GM18498 (cell line): ENCODE data around the gene CORO2B.
"Not testable (repeated sequence)": the region's sequence is repeated elsewhere in the genome, so short reads cannot be mapped to it uniquely, and the experiment has no call there.

ENCODE experiments used
- ATAC-seq: cut with Tn5 transposase; IDR thresholded peaks from one replicate; pipeline ENCODE4 v1.9.1; 2021; ENCODE audit warnings: mild to moderate bottlenecking, moderate library complexity; ENCODE audit not compliant: unreplicated experiment

CORO2B gene

DNA sequence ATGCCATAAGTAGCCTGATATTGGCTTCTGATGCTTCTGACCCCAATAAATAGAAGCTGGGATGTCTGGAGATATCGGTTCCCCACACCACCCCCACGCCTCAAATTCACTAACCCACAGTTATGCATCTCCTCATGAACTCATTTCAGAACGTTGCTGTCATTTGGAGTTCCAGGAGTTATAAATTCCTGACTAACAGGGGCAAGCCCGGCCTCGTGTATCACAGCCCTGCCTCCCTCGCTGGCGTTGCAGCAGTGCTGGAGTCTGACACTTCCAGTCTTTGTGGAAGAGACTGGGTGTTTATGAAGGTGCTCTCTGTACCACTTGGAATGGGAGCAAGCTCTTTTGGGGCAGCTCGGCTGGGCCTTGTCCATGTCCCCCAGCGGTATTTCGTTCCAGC is 140.9 kb downstream of the CORO2B start:
- ATAC-seq, result no peak

GRCh38 chr15:68721886-68722285 is 143.1 kb downstream of the CORO2B start:
- no peak for ATAC-seq

GRCh38 chr15:68725736-68726135 is 146.9 kb downstream of the CORO2B start:
- no peak for ATAC-seq

GRCh38 chr15:68726246-68726645 is 147.5 kb downstream of the CORO2B start:
- no peak for ATAC-seq

GRCh38 chr15:68729789-68730411 is 151.1 kb downstream of the CORO2B start:
- no peak for ATAC-seq

DNA sequence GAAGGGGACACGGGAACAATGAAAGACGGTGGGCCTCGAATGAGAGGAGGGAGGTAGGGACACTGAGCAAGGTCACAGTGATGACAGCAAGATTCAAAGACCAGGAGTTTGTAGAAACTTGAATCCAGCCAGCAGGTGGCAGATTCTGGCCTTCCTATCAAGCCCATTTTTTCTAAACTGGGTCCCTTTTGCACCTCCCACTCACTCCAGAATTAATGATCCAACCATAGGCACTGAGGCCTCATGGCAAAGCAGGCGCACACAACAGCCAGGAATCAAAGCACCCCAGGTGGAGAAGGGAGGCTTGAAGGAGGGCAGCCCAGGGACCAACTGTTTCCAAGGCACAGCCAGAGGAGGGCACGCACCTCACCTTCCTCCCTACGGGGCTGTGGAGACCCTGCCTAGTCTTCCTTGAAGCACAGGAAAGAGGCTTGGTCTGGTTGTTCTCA is 151.7 kb downstream of the CORO2B start:
- no peak for ATAC-seq

GRCh38 chr15:68730976-68731897 is 152.4 kb downstream of the CORO2B start:
- ATAC-seq, result no peak

DNA sequence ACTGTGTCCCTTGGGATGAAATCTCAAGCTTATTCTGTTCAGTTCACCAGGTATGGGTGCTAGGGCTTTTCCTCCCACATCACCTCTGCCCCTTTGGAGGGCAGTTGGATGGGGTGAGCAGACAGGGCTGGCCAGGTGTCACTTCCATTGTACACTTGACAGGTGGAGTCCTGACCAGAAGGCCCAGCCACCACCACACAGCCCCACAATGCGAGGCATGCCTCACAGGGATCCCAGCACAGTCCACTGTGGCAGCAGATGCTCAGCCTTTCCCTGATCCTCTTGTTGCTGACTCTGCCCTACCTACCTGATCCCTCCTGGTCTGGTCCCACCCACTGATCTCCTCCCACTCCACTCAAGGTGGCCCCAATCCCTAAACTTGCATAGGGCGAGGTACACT is 153.7 kb downstream of the CORO2B start:
- no peak for ATAC-seq

DNA sequence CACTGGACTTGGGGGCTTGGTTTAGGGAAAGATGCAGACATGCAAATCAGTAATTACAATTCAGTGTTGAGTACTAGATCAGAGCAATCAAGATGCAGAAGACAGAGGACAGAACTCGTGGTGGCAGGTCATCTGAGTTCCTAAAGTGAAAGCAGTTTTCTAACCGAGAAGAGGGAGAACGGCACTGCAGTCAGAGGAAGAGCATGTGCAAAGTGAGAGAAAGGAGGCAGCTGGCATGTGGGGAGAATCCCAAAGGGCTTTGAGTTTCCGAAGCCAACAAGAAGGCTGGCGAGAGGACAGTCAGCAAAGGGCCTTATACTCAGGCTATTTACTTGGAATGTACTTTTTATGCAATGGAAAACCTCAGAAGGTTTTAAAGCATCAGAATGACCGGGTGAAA is 154.9 kb downstream of the CORO2B start:
- no peak for ATAC-seq

DNA sequence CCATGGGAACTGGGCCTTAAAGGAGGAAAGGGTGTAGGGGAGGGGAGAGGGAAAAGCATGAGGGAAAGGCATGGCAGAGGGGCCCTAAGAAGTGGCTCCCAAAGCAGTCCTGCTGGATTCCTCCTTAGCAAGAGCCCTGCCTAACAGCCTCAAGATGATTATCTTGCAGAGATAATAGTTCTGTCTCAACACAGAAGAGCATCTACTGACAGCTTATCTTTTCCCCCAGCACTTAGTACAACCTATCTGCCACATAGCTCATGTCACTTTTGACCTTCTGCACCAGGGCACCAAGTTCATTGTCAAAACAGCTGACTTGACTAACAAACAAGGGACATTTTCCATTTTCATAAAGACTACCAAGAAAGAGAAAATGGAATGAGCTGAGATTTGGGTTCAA is 155.6 kb downstream of the CORO2B start:
- no peak for ATAC-seq

DNA sequence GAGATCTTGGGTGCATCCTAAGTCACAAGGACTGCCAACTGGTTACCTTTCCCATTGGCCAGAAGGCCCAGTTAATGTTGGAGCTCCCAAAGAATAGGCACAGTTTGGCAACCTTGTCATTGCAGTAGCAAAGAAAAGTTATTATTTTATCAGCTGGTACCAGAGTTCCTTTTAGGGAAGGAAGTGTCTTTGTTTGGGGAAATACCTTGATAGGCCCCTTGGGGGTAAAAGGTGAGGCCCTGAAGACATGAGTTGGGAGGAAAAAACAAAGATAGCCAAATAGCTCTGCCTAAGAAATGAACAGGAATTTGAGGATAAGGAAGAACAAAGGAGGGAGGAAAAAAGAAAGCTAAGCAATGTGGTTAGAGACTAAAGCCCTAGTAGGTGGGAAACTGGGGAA is 156.1 kb downstream of the CORO2B start:
- no peak for ATAC-seq

DNA sequence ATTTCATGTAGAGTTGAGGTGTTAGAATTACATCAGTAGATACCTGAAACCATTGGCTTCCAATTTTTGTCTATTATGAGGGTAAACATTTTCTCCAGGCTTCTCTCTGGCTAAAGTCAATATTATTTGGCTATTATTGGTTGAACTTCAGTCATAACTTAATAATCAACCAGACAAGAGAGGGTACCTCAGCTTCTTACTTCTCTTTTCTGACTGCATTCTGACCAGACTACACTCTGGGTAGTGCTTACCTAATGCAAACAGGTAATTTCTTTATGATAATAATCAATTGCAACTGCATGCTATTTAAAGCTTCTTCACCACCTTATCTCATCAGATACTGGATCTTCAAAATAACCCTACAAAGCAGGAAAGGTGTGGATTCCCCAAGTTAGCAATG is 156.8 kb downstream of the CORO2B start:
- no peak for ATAC-seq

- no peak for ATAC-seq
These were observed 160.7 kb downstream of the CORO2B start for GRCh38 chr15:68739390-68740080.

- no peak for ATAC-seq
These were observed 164.5 kb downstream of the CORO2B start for GRCh38 chr15:68743256-68743655.

DNA sequence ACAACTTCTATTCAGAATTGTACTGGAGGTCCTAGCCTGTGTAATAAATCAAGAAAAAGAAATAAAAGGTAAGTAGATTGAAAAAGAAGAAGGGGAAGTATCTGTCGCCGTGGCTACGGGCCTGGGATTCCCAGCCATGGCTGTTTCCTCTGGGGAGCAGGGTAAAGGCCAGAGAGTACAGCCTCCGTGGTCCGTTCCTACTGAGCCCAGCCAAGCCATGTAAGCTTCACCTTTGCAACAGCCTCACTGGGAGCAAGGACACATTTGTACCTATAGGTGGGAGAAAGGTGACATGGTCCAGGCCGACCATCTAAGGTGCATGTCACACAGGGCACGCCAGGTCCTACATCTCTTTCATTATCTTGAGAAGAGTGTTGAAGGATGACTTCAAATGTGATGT is 170.6 kb downstream of the CORO2B start:
- ATAC-seq, result no peak

GRCh38 chr15:68749793-68750192 is 171.0 kb downstream of the CORO2B start:
- no peak for ATAC-seq

- ATAC-seq, result no peak
These were observed 172.8 kb downstream of the CORO2B start for GRCh38 chr15:68751622-68752021.

DNA sequence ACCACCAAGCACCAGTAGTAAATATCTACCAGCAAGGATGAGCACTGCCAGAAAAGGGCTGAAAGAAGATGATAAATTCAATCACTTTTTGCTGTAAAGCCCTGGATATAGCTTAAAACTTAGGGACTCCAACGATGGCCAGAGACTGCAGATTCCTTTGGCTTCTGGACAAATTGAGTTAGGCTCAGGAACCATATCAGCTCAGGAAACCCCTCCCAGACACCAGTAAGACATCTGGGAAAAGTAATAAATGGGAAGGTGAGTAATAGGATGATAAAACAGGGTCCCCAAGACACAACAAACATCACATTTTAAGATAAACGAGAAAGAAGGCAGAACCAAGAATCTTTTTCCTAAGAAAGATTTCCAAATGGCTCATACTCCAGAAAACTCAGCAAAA is 176.9 kb downstream of the CORO2B start:
- no peak for ATAC-seq

DNA sequence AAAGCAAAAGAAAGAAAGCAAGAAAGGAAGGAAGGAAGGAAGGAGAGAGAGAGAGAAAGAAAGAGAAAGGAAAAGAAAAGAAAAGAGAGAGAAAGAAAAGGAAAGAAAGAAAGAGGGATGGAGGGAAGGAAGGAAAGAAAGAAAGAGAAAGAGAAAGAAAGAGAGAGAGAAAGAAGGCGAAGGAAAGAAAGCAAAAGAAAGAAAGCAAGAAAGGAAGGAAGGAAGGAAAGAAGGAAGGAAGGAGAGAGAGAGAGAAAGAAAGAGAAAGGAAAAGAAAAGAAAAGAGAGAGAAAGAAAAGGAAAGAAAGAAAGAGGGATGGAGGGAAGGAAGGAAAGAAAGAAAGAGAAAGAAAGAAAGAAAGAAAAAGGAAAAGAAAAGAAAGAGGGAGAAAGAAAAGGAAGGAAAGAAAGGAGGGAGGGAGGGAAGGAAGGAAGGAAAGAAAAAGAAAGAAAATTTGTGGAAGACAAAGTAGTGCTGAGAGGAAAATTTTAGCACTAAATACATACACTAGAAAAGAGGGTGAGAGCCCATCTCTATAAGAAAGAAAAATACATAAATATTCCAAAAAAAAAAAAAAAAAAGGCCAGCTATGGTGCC is 181.3 kb downstream of the CORO2B start:
- not testable (repeated sequence) for ATAC-seq

DNA sequence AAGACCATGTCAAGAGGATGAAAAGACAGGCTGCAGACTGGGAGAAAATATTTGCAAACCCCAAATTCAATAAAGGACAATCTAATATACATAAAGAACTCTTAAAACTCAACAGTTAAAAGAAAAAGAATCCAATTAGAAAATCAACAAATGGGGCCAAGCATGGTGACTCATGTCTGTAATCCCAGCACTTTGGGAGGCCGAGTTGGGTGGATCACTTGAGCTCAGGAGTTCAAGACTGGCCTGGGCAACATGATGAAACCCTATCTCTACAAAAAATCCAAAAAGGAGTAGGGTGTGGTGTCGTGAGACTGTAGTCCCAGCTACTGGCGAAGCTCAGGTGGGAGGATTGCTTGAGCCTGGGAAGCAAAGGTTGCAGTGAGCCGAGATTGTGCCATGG is 184.3 kb downstream of the CORO2B start:
- no peak for ATAC-seq

- ATAC-seq, result no peak
These were observed 185.3 kb downstream of the CORO2B start for GRCh38 chr15:68764090-68764489.
